ENCODE data around the gene SLC36A4. TPM values are rescaled to one million over a fixed set of nuclear protein-coding genes. Genes with fewer than 3 reads are reported as not detected.

SLC36A4 gene
- total and polyA plus RNA-seq, 2 donors from 2014 or later = 8.2 to 19.4 TPM

GRCh38 chr11:93209466-93209865 lies 11.7 kb upstream of the SLC36A4 start:
- H3K27ac ChIP-seq (ENCODE audit: low read depth in 2 of 2, low read length in 2 of 2) = no peak overlapping the region
- H3K9me3 ChIP-seq (ENCODE audit: control insufficient read depth in 2 of 3, insufficient read depth in 1 of 3, low read length in 3 of 3) = no peaks in the 10 kb centered on the region
- no peaks in the 10 kb centered on the region for H3K4me1 ChIP-seq (ENCODE audit: control insufficient read depth in 2 of 3, insufficient read depth in 2 of 3, low read depth in 1 of 3, low read length in 3 of 3)
- H3K27me3 ChIP-seq (ENCODE audit: control insufficient read depth, insufficient read depth, low read length) = no peaks in the 10 kb centered on the region
- no peak overlapping the region for H3K4me3 ChIP-seq (ENCODE audit: low read length in 3 of 3)
- FAIRE-seq (no peak), DNase-seq (no peak)
- no peak for TF ChIP-seq CTCF (IDR thresholded peaks at IDR 0.05; ENCODE audit: borderline replicate concordance, extremely low read depth, insufficient read depth)
- no peak overlapping the region for H3K9ac ChIP-seq (ENCODE audit: low read length in 3 of 3)
- intact Hi-C loops (cut with DNase I) = no loop called here
- H3K36me3 ChIP-seq (ENCODE audit: control insufficient read depth in 2 of 3, insufficient read depth in 3 of 3, low read length in 3 of 3) = no peaks in the 10 kb centered on the region

GRCh38 chr11:93208663-93209270 lies 11.0 kb upstream of the SLC36A4 start:
- FAIRE-seq (no peak), DNase-seq (no peak)
- intact Hi-C loops (cut with DNase I) = no loop called here
- Histone ChIP-seq H3K36me3 (ENCODE audit: control insufficient read depth in 2 of 3, insufficient read depth in 3 of 3, low read length in 3 of 3) (no peaks in the 10 kb centered on the region), H3K27me3 (ENCODE audit: control insufficient read depth, insufficient read depth, low read length) (no peaks in the 10 kb centered on the region), H3K4me1 (ENCODE audit: control insufficient read depth in 2 of 3, insufficient read depth in 2 of 3, low read depth in 1 of 3, low read length in 3 of 3) (no peaks in the 10 kb centered on the region), H3K27ac (ENCODE audit: low read depth in 2 of 2, low read length in 2 of 2) (no peak overlapping the region), H3K9me3 (ENCODE audit: control insufficient read depth in 2 of 3, insufficient read depth in 1 of 3, low read length in 3 of 3) (no peaks in the 10 kb centered on the region), H3K9ac (ENCODE audit: low read length in 3 of 3) (no peak overlapping the region), H3K4me3 (ENCODE audit: low read length in 3 of 3) (no peak overlapping the region)
- no peak for TF ChIP-seq CTCF (IDR thresholded peaks at IDR 0.05; ENCODE audit: borderline replicate concordance, extremely low read depth, insufficient read depth)

- FAIRE-seq (no peak), DNase-seq (no peak)
- no peak for TF ChIP-seq CTCF (IDR thresholded peaks at IDR 0.05; ENCODE audit: borderline replicate concordance, extremely low read depth, insufficient read depth)
- Histone ChIP-seq H3K27me3 (ENCODE audit: control insufficient read depth, insufficient read depth, low read length) (no peaks in the 10 kb centered on the region), H3K9ac (ENCODE audit: low read length in 3 of 3) (no peak overlapping the region), H3K36me3 (ENCODE audit: control insufficient read depth in 2 of 3, insufficient read depth in 3 of 3, low read length in 3 of 3) (no peaks in the 10 kb centered on the region), H3K4me3 (ENCODE audit: low read length in 3 of 3) (no peak overlapping the region), H3K27ac (ENCODE audit: low read depth in 2 of 2, low read length in 2 of 2) (no peak overlapping the region), H3K9me3 (ENCODE audit: control insufficient read depth in 2 of 3, insufficient read depth in 1 of 3, low read length in 3 of 3) (no peaks in the 10 kb centered on the region), H3K4me1 (ENCODE audit: control insufficient read depth in 2 of 3, insufficient read depth in 2 of 3, low read depth in 1 of 3, low read length in 3 of 3) (peaks cover 0 to 5% (median 0%) of the 10 kb centered on the region in 3 donors)
- intact Hi-C loops (cut with DNase I) = no loop called here
Measured at GRCh38 chr11:93199616-93200015, 1.8 kb upstream of the SLC36A4 start.

All from kidney (tissue), 14 donors.